Liver (tissue), 3 donors: ENCODE data around the gene PHOSPHO1.
"Not testable (repeated sequence)": the region's sequence is repeated elsewhere in the genome, so short reads cannot be mapped to it uniquely, and the experiment has no call there.

Experiments used
- CTCF ChIP-seq: fragments of 150-350 bp; IDR thresholded peaks from 2 replicates; pipeline ENCODE4 v1.5.1; 2017; ENCODE audit warnings: improper control_type of control experiment, low read depth, low read length; ENCODE audit not compliant: missing input control
- JUND ChIP-seq, 2 donors: IDR thresholded peaks; 2 replicates each; pipeline ENCODE4 v1.6.1; 2016; ENCODE audit warnings: antibody characterized with exemption in 2 of 2
- MAX ChIP-seq: IDR thresholded peaks from 2 replicates; pipeline ENCODE4 v1.6.1; 2016; ENCODE audit warnings: antibody characterized with exemption
- RAD21 ChIP-seq, 2 donors: IDR thresholded peaks; 2 replicates each; pipeline ENCODE4 v1.6.1; 2016; ENCODE audit warnings: antibody characterized with exemption in 2 of 2, mild to moderate bottlenecking in 2 of 2
- REST ChIP-seq: IDR thresholded peaks from 2 replicates; pipeline ENCODE4 v1.6.1; 2016; ENCODE audit warnings: antibody characterized with exemption, mild to moderate bottlenecking
- TAF1 ChIP-seq: conservative IDR thresholded peaks from 2 replicates; pipeline ENCODE4 v1.6.1; 2016; ENCODE audit warnings: antibody characterized with exemption, mild to moderate bottlenecking
- donor health status: healthy.
- donor health status: healthy.

GRCh38 chr17:49184522-49184921, 46.1 kb downstream of the PHOSPHO1 start:
- TF ChIP-seq CTCF; RAD21 (IDR thresholded peaks at IDR 0.05); JUND (IDR thresholded peaks at IDR 0.05); TAF1; MAX; REST: not testable (repeated sequence)
